Renal cortical epithelial cell (primary cell): Measurements from ENCODE around the gene SLCO4A1. TPM values are rescaled to one million over a fixed set of nuclear protein-coding genes. Genes with fewer than 3 reads are reported as not detected.

Experiments
- DNase-seq: peaks from one replicate; pipeline ENCODE4 v3.0.0-alpha.2; 2011; ENCODE audit warnings: low read depth
- total RNA-seq: library from RNA; depleted of rRNA; stranded (reverse); fragments of >200 nt; gene quantifications from 2 replicates; pipeline ENCODE4 v1.2.3, GENCODE V29; 2014

SLCO4A1 gene
- total RNA-seq, 1 donor from 2014 or later, result 6.1 TPM

DNA sequence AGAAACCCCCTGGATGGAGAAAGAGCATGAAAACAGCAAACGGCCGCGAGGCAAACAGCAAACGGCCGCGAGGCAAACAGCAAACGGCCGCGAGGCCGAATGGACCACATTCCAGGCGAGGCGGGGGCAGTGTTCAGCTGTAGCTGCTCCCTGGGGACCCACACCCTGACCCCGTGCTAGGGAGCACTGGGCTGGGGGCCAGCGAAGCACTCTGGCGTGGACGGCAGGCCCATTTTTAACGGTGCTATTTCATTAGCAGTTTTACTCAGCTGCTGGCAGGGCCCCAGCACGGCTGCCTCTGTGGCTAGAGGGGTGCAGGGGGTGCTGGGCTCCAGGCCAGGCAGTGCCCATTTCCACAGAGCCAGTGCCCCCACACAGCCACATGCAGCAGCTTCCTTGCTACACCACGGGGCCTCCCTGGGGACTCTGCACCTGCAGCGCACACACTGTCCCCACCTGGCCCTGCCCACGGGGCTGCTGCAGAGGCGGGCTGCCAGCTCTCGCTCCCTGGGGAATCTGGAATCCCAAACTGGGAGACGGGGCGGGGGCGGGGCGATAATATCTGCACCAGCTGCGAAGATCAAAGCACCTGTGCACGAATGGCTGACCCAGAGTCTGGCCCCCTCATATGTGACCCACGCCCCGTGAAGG lies 35.6 kb upstream of the SLCO4A1 start:
- peak; percentile 83 for DNase-seq

GRCh38 chr20:62607366-62608217 lies 34.7 kb upstream of the SLCO4A1 start:
- DNase-seq, result peak; percentile 13

DNA sequence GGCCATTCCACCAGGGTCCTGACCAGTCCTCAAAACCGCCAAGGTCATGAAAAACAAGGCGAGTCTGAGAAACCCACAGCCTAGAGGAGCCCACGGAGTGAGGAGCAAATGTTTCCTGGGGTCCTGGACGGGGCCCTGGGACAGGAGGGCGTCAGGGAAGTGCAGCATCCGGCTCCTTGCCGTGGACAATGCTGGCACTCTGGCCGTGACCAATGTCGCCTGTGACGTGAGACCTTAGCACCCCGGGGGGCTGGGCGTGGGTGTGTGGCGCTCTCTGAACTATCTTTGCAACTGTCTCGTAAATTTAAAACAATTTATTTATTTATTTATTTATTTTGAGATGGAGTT lies 34.1 kb upstream of the SLCO4A1 start:
- no peak for DNase-seq

DNA sequence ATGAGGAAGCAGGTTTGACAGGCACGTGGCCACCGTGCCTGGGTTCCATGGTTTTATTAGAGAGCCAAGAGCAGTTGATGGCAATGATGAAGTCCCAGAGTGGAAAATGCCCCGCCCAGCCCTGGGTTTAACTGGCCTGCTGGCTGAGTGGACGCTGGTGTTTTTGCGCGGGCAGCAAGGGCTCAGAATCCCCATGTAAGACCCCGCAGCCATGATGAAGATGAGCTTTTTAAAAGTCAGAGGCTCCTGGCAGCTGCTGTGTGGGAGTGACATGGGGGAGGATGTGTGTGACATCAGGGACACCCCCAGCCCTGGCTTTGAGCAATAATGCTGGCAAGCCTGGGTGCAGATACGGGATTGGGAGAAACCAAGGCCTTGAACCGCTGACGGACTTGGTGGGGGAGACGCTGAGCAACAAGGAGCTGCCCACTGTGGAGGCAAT lies 33.0 kb upstream of the SLCO4A1 start:
- DNase-seq, result no peak

DNA sequence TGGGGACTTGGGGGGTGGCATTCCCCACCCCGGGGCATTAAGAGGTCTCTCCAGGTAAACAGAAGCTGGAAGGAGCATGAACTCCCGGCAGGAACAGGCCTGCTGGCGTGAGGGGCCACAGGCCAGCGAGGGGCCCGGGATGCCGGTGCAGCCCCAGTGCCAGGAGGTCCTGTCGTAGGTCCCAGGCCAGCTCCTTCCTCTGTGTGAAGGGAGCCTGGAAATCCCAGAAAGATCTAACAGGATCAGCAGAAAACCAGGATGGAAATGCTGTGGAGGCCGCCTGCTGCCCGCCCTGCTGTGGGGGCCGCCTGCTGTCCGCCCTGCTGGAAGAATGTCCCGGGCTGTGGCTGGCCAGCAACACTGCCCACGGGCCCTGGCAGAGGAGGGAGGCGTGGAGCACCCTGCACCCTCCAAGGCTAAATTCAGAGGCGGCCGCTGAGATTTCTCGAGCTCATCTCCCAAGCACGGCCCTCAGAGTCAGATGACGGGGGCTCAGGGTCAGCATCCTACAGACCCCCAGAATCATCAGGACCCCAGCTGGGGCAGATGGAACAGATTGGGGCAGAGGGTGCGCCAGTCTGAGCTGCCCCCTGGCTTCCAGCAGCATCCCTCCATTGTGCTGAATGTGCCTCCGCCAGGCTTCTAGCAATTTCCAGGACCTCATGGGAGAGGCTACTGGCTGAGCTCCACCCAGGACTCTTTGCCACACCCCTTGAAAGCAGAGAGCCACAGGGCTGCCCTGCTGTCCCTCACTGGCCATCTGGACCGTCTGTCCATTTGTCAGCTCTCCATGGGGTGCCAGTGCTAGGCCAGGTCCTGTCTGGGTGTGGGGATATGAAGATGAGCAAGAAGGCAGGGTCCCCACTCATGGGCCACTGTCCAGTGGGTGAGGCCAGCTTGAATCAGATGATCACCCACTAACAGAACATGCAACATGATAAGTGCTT lies 32.2 kb upstream of the SLCO4A1 start:
- DNase-seq, result no peak

DNA sequence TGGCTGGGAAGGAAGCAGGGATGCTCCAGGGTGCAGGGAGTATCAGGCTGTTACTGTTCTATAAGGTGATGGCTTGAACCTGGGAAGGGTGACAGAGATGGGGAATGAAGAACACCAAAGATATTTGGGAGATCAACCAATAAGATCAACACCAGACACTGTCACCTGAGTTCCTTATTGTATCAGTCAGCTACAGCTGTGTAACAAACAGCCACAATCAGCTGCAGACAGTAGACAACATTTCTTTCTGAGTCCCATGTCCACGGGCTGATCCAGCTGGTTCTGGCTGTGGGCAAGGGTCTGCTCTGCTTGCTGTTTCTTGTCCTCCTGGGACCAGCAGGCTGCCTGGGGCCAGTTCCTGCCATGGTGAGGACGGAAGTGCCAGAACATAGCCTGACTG lies 31.3 kb upstream of the SLCO4A1 start:
- no peak for DNase-seq

- no peak for DNase-seq
Measured at GRCh38 chr20:62611819-62612218, 30.5 kb upstream of the SLCO4A1 start.

- no peak for DNase-seq
Measured at GRCh38 chr20:62614085-62614960, 28.0 kb upstream of the SLCO4A1 start.

DNA sequence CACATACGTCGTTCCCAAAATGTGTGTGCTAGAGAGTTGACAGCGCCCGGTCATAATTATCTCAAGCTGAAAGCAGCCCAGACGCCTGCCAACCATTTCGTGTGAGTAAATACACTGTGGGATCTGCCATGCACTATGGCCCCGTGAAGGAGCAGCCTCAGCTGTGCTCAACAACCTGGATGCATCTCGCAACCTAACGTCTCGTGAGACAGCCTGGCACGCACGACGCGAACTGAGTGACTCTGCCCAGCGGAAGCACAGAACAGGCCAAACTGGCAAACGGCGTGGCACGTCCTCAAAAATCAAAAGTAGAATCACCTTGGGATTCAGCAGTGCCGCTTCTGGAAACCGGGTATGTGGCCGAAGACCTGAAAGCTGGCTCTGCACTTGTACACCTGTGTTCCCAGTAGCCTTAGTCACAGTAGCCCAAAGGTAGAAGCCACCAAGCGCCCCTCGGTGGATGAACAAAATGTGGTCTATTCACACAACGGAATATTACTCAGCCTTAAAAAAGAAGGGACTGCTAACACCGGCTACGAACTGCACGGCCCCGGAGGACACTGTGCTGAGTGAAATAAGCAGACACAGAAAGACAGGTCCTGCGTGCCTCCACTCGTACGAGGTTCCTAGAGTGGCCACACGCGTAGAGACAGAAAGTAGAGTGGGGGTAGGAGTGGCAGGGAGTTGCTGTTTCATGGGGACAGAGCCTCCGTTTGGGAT lies 27.2 kb upstream of the SLCO4A1 start:
- no peak for DNase-seq

DNA sequence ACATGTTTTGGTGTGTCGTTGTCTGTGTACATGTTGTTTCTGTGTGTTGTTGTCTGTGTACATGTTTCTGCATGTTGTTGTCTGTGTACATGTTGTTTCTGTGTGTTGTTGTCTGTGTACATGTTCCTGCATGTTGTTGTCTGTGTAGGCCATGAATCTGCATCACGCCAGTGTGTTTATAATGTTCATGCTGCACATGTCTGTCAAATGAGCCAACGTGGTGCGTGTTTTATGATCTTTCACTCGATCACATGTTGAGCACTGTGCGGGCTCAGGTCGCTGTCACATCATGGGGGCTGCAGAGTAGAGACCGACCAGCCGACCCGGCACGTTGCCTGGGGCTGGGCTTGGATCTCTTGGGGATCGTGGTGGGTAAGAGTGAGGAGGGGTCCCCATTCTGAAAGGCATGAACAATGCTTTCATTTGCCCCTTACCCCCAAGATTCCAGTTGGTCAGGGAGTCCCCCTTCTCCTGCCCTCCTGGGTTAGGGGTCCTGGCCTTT lies 26.5 kb upstream of the SLCO4A1 start:
- DNase-seq, result no peak

- peak; percentile 45 for DNase-seq
Measured at GRCh38 chr20:62616728-62617621, 25.3 kb upstream of the SLCO4A1 start.

DNA sequence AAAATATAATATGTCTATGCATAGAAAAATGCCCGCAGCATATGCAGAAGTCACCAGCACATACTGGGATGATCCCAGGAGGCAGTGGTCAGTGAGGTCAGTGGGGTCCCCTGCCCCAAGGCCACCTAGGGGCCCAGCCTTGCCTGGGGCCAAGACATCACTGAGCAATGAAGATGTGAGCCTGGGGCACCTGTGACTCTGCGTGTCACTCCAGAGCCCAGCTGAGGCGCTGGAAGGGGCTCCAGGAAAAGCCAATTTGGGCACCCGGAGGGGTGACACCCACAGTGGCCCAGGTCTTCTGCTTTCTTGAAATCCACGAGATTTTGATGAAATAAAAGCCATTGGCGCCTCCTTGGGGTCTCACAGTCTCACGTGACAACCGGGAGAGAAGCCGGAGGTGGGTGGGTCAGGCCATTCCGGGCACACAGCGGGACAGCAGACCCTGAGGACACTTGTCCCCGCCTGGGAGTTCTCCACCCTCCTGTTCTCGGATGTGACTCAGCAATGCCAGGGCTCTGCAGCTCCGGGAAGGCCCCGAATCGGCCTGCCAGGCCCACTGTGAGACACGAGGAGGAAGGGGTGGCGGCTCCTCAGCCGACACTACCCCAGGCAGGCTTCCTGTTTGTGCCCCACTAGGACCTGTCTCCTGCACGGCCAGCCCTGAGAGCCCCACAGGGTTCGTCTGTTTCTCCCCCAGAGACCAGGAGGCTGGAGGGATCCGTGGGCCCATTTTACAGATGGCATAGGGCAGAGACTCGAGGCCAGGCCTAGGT lies 24.4 kb upstream of the SLCO4A1 start:
- DNase-seq, result peak; percentile 40

DNA sequence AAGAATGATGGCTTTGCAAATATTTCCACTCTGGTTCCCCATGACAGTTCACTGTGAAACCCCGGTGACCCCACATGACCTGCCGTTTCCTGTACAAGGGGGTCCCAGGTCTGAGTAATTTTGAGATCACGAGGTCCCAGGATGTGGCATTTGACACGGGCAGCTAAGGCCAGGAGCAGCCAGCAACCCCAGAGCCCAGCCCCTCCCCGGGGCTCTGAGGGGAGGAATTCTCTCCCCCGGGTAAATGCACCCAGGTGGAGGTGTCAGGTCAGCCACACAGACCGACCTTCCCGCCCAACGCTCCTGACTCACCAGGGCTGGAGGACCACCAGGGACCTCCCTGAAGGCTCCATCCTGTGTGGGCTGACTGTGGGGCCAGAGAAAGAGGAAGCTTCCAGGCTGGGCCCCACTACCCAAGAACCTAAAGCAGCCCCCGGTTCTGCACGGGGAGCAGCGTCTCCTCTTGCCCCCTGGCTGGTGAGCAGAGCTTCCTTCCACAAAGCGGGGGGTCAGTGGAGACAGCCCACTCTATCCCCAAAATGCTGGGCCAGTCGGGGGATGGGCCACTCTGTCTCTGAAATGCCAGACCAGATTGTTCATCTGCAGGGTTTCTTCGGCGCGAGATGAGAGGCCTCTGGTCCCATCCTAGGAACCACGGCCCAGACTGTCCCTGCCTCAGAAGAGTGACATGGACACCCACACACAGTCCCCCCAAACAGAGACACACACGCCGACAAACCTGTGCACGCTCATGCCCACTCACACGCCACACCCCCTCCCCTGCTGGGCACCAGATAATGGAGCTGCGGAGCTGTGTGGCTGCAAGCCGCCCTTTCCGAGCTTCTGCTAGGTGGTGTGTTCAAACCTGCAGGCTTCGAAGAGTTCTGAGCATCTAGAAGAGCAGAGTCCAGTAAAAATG lies 23.4 kb upstream of the SLCO4A1 start:
- no peak for DNase-seq

GRCh38 chr20:62620625-62621024 lies 21.7 kb upstream of the SLCO4A1 start:
- no peak for DNase-seq

- no peak for DNase-seq
Measured at GRCh38 chr20:62621251-62622110, 20.8 kb upstream of the SLCO4A1 start.

GRCh38 chr20:62622178-62622876 lies 20.0 kb upstream of the SLCO4A1 start:
- DNase-seq, result no peak
